Psoas muscle (tissue), 8 donors: Measurements from ENCODE around the gene IGLON5. TPM values are rescaled to one million over a fixed set of nuclear protein-coding genes. Genes with fewer than 3 reads are reported as not detected.

Experiments used
- ATAC-seq, 4 donors: fragments of 200-7000 bp; cut with Tn5 transposase; one replicate each; pipeline ENCODE4 v1.9.1; 2020; ENCODE audit warnings: moderate library complexity in 3 of 4, mild to moderate bottlenecking in 2 of 4
- DNase-seq, 2 donors: peaks; one replicate each; pipeline ENCODE4 v3.0.0-alpha.2; 2020
- H3K27ac ChIP-seq: fragments of 200-600 bp; one replicate; pipeline ENCODE4 v1.8.0; 2022
- H3K27me3 ChIP-seq, 3 donors: fragments of 200-600 bp in 1 of 3; one replicate each; pipeline versions ENCODE4 v1.6.1 to v1.8.0; 2013 to 2022; ENCODE audit warnings: low read length in 2 of 3, mild to moderate bottlenecking in 2 of 3, moderate library complexity in 1 of 3; ENCODE audit not compliant: insufficient read depth in 3 of 3
- H3K36me3 ChIP-seq, 2 donors: fragments of 200-600 bp in 1 of 2; one replicate each; pipeline versions ENCODE4 v1.6.1 to v1.8.0; 2013 to 2022; ENCODE audit warnings: low read depth in 1 of 2, mild to moderate bottlenecking in 1 of 2, moderate library complexity in 1 of 2; ENCODE audit not compliant: insufficient read depth in 1 of 2
- H3K4me1 ChIP-seq: fragments of 200-600 bp; one replicate; pipeline ENCODE4 v1.8.0; 2022
- H3K4me3 ChIP-seq: fragments of 200-600 bp; one replicate; pipeline ENCODE4 v1.8.0; 2022; ENCODE audit warnings: mild to moderate bottlenecking
- H3K9me3 ChIP-seq: fragments of 200-600 bp; one replicate; pipeline ENCODE4 v1.8.0; 2022
- WGBS, 3 donors: extraction: QIAGEN DNeasy Blood & Tissue Kit; methylation state at CpG; one replicate each; pipeline versions ENCODE4 v1.1.6 to v1.1.7; 2013; 5-methylcytosine and 5-hydroxymethylcytosine counted together
- intact Hi-C, 2 donors: fragments of 100-400 bp; cut with DNase I; formaldehyde crosslinking; loops; one replicate each; pipeline versions ENCODE4 v1.11.0 to v1.14.2; 2022
- polyA plus RNA-seq, 3 donors: library from polyadenylated mRNA; stranded (reverse); fragments of 200-250 nt; gene quantifications; one replicate each; pipeline ENCODE4 v1.2.3, GENCODE V29; 2013
- total RNA-seq, 4 donors: library from RNA; stranded (reverse); fragmentation: NEBNext Ultra II Directional in 2 of 4; extraction: Animal tissue kit (Norgen Biotek cat#: 25700) in 2 of 4; gene quantifications; one replicate each; pipeline versions ENCODE4 v1.2.1 to v1.2.4, GENCODE V29; 2021 to 2023
- TF ChIP-seq, protein P1 (sequence below): fragments of 200-600 bp; IDR thresholded peaks from one replicate; pipeline ENCODE4 v1.8.0; 2022; ENCODE audit warnings: antibody characterized with exemption
- donor health status: healthy with polysubstance abuse.
- donor health status: DM: no; HTN: no; CAD: no; lungs with moderate emphysema.
- donor health status: Bipolar disorder and iron deficiency.
- donor health status: healthy.
- donor health status: DM: yes; HTN: yes; CAD: no.
- donor health status: DM: no; HTN: no; CAD: no.
- donor health status: DM: no; HTN: no; CAD: no.
- donor health status: DM: yes; HTN: yes; CAD: no.

IGLON5 gene
- total and polyA plus RNA-seq, 7 donors: 0.03 to 0.10 TPM; not detected in 5

DNA sequence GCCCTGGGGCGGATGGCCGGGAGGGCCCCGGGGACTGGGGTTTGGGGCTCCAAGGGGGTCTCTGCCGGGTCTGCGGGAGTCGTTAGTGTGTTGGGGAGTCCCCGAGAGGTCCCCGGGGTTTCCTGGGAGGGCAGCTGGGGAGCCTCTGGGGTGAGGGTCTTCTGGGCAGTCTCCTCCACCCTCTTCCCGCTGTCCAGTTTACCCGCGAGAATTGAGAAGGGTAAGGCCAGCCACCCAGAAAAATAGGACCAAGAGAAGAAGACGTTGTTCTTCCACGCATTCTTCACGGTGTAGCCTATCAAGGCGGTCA is 55.8 kb downstream of the IGLON5 start:
- Histone ChIP-seq H3K4me1 (peaks cover 18% of the 10 kb centered on the region), H3K27me3 (no peaks in the 10 kb centered on the region), H3K4me3 (peak overlapping the region; percentile 78), H3K9me3 (no peaks in the 10 kb centered on the region), H3K36me3 (no peaks in the 10 kb centered on the region), H3K27ac (peak overlapping the region; percentile 89)
- peak in 1 of 4 donors; percentile 0 for ATAC-seq
- no peak for DNase-seq
- intact Hi-C loops: no loop called here
- TF ChIP-seq, protein P1, sequence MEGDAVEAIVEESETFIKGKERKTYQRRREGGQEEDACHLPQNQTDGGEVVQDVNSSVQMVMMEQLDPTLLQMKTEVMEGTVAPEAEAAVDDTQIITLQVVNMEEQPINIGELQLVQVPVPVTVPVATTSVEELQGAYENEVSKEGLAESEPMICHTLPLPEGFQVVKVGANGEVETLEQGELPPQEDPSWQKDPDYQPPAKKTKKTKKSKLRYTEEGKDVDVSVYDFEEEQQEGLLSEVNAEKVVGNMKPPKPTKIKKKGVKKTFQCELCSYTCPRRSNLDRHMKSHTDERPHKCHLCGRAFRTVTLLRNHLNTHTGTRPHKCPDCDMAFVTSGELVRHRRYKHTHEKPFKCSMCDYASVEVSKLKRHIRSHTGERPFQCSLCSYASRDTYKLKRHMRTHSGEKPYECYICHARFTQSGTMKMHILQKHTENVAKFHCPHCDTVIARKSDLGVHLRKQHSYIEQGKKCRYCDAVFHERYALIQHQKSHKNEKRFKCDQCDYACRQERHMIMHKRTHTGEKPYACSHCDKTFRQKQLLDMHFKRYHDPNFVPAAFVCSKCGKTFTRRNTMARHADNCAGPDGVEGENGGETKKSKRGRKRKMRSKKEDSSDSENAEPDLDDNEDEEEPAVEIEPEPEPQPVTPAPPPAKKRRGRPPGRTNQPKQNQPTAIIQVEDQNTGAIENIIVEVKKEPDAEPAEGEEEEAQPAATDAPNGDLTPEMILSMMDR: no peak
- 0 to 2% (median 1%) methylated on average over 12 to 15 of the region's 15 CpGs for WGBS, 3 donors

DNA sequence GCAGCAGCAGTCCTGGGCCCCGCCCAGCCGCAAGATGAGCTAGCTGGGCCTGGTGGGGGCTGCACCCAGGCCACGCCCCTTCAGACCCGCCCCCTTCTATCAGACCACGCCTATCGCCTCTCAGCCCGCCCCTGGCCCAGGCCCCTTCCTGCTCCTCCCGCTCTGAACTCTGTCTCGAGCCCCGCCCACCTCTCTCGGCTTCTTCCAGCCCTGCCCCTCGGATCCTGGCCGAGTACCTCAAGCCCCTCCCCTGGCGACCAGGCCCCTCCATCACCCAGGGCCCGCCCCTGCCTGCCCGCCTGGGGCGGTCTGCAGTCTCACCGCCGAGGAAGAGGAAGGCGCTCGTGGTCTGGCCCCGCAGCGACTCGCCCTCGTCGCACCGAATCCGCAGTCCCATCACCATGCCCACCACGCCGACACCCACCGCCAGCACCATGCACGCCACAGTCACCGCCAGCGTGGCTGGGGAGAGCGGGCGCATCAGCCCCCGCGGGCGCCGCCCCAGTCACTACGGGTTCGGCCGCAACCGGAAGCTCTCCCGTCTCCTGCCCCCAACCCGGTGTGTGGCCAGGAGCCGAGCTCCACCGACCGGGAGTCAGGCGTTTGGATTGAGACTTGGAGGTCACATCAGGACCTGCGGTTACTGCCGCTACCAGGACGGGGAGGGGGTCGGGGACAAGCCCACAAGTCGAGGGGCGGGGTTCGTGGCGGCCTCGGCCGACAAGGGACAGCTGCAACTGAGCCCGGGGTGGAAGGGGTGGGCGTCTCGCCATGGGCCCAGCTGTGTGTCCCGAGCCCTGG is 56.3 kb downstream of the IGLON5 start:
- WGBS, 3 donors: 0 to 1% (median 1%) methylated on average over 59 to 64 of the region's 64 CpGs
- DNase-seq (peak; percentile 99), ATAC-seq (peak; percentile 88 to 93 (median 90))
- Histone ChIP-seq H3K27me3 (no peaks in the 10 kb centered on the region), H3K9me3 (no peaks in the 10 kb centered on the region), H3K27ac (peak overlapping the region; percentile 89), H3K4me1 (peaks cover 18% of the 10 kb centered on the region), H3K36me3 (no peaks in the 10 kb centered on the region), H3K4me3 (peak overlapping the region; percentile 78)
- intact Hi-C loops: no loop called here
- TF ChIP-seq, protein P1: no peak

DNA sequence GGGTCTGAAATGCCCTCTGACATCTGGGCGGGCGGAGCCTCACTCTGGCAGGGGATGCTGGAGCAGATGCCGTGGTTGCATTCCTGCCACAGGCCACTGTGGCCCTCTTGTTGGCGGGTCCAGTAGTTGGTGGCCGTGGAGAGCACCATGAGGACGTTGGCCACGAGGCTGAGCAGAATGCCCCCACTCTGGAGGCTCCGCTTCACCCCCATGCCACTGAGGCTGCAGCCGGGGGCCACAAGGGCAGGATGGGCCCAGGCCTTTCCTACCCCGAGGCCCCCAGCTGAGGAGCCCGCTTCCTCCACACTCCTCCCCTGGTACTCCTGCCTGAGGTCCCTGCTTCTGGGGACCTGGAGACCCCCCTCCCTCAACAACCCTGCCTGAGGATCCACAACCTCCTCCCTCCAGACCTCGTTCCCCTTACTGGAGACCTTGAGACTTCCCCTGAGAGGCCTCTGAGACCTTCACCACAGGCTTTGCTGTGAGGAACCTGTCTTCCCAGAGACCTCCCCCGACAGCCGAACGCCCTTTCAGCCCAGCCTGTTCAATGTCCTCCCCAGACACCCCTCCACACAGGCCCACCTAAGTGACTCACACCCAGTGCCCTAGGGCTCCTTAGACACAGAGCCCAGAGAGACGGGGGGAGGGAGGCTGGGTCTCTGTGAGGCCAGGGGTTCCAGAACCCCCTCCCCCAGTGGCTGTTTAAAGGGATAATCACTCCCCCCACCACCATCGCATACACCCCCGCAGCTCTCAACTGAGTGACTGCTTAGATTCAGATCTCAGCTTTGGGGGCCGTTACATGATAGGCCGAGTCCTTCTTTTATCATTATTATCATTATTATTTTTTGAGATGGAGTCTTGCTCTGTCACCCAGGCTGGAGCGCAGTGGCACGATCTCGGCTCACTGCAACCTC is 57.2 kb downstream of the IGLON5 start, which contains the start of gene CLDND2:
CLDND2 (minus strand) TSS at position 638 of the 917 bp plus-strand sequence; CDS start at position 212, 426 bp downstream.
- no peaks in the 10 kb centered on the region for H3K27me3 ChIP-seq
- TF ChIP-seq, protein P1: no peak
- peak in 1 of 2 donors; percentile 47 for DNase-seq
- peaks cover 17% of the 10 kb centered on the region for H3K4me1 ChIP-seq
- H3K36me3 ChIP-seq: no peaks in the 10 kb centered on the region
- no peak for ATAC-seq
- peak within 1 kb of the TSS; percentile 89 for H3K27ac ChIP-seq
- H3K9me3 ChIP-seq: no peaks in the 10 kb centered on the region
- peak within 1 kb of the TSS; percentile 78 for H3K4me3 ChIP-seq
- WGBS, 3 donors: 54 to 61% (median 54%) methylated on average over 23 of the region's 23 CpGs
- intact Hi-C loops: no loop called here

DNA sequence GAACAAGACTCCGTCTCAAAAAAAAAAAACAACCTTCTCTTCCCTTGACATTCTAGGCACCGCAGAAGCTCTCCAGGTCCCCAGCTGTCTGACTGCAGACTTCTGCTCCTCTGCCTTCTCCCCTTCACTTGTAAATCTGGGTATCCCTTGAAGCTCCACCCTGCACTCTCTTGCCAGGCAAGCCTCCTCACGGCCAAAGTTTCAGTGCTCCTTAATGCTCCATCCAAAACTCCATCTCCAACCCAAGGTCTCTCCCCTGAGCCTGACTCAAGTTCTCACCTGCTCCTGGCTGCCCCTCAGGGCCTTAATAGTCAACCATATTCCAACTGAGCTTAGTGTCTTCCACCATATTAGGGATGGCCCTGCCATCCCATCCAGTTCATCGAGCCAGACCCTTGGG is 58.8 kb downstream of the IGLON5 start:
- WGBS, 3 donors: 72 to 73% (median 72%) methylated on average over 4 of the region's 4 CpGs

More for the DNA sequence above, 58.8 kb downstream of the IGLON5 start:
- Histone ChIP-seq H3K27ac (no peak overlapping the region), H3K36me3 (no peaks in the 10 kb centered on the region), H3K4me1 (peaks cover 2% of the 10 kb centered on the region), H3K9me3 (no peaks in the 10 kb centered on the region), H3K27me3 (no peaks in the 10 kb centered on the region), H3K4me3 (no peak overlapping the region)
- intact Hi-C loops: no loop called here
- no peak for ATAC-seq
- TF ChIP-seq, protein P1: no peak
- DNase-seq: peak in 1 of 2 donors; percentile 20
